ENCODE results near the gene CTXND1. TPM values are rescaled to one million over a fixed set of nuclear protein-coding genes. Genes with fewer than 3 reads are reported as not detected.

CTXND1 gene
- total RNA-seq, 1 donor from 2014 or later, result 0.49 TPM

DNA sequence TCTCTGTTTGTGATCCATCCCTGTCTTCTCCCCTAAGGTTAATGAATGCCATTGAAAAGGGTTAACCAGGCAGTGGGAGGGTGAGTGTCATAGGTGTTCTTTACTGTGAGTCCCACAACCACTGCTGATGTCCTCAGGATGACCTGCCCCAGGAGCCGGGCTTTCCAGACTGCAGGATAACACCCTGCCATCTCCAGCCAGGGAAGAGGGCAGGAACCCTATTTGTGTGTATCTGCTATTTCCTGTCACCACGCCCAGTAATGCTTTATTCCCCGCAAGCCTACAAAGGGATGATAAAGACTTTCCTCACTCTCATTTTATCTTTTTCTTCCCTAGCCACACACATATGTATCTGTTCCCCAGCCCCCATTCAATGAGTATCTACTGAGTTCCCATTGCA is 15.6 kb upstream of the CTXND1 start:
- Histone ChIP-seq H3K9me3 (no peaks in the 10 kb centered on the region), H3K27me3 (no peaks in the 10 kb centered on the region), H3K4me1 (no peaks in the 10 kb centered on the region), H3K36me3 (no peaks in the 10 kb centered on the region), H3K4me3 (no peak overlapping the region), H3K27ac (no peak overlapping the region)
- intact Hi-C loops (cut with DNase I), result no loop called here
- TF ChIP-seq POLR2AphosphoS5 (IDR thresholded peaks at IDR 0.05; ENCODE audit: insufficient read depth in 1 of 2, low read depth in 1 of 2), result no peak
- no peak for TF ChIP-seq POLR2A (IDR thresholded peaks at IDR 0.05)
- TF ChIP-seq CTCF (IDR thresholded peaks at IDR 0.05), result no peak
- peak in 1 of 2 donors; percentile 55 for DNase-seq (ENCODE audit: extremely low spot score in 2 of 2)

- H3K4me1 ChIP-seq, result no peaks in the 10 kb centered on the region
- H3K36me3 ChIP-seq, result no peaks in the 10 kb centered on the region
- no peak overlapping the region for H3K4me3 ChIP-seq
- H3K9me3 ChIP-seq, result no peaks in the 10 kb centered on the region
- no peaks in the 10 kb centered on the region for H3K27me3 ChIP-seq
- no peak overlapping the region for H3K27ac ChIP-seq
- no peak for DNase-seq (ENCODE audit: extremely low spot score in 2 of 2)
- intact Hi-C loops (cut with DNase I), result no loop called here
- TF ChIP-seq CTCF (IDR thresholded peaks at IDR 0.05) (no peak), POLR2AphosphoS5 (IDR thresholded peaks at IDR 0.05; ENCODE audit: insufficient read depth in 1 of 2, low read depth in 1 of 2) (no peak), POLR2A (IDR thresholded peaks at IDR 0.05) (no peak)
Observed at GRCh38 chr15:80266745-80267144, 14.7 kb upstream of the CTXND1 start.

DNA sequence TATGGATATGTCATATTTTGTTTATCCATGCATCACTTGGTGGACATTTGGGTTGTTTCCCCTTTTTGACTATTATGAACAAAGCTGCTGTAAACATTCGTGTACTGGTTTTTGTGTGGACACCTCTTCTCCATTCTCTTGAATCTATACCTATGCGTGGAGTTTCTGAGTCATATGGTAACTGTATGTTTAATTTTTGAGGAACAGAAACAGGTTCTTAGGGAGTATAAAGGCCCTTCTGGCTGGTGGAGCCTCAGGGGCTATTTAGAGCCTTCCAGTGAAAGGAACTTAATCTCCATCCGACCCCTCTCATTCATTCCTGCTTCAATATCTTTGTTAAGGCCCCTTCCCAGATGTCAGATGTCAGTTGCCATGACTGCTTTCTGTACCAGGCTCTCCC is 14.1 kb upstream of the CTXND1 start:
- Histone ChIP-seq H3K36me3 (no peaks in the 10 kb centered on the region), H3K27me3 (no peaks in the 10 kb centered on the region), H3K4me1 (no peaks in the 10 kb centered on the region), H3K9me3 (no peaks in the 10 kb centered on the region), H3K27ac (no peak overlapping the region), H3K4me3 (no peak overlapping the region)
- TF ChIP-seq POLR2AphosphoS5 (IDR thresholded peaks at IDR 0.05; ENCODE audit: insufficient read depth in 1 of 2, low read depth in 1 of 2) (no peak), CTCF (IDR thresholded peaks at IDR 0.05) (no peak), POLR2A (IDR thresholded peaks at IDR 0.05) (no peak)
- intact Hi-C loops (cut with DNase I), result no loop called here
- DNase-seq (ENCODE audit: extremely low spot score in 2 of 2), result no peak

DNA sequence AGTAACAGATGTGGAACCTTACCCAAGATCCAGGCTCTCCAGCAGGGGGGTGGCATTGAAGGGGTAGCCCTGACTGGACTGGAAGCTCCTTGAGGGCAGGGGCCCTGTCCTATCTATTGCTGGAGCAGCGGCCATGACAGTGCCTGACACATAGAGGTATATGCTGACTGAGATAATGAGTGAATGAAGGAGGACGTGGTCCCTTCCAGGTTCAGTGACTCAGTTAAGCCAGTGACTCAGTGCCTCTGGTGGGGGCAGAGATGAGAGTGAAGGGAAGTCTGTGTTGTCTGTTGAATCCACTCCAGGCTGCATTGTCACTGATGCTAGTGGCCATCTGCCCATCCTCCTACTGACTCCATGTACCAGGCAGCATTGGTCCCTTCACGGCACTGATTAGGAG is 13.0 kb upstream of the CTXND1 start:
- H3K36me3 ChIP-seq, result no peaks in the 10 kb centered on the region
- no peak overlapping the region for H3K4me3 ChIP-seq
- H3K27me3 ChIP-seq, result no peaks in the 10 kb centered on the region
- no peaks in the 10 kb centered on the region for H3K4me1 ChIP-seq
- H3K27ac ChIP-seq, result no peak overlapping the region
- TF ChIP-seq POLR2A (IDR thresholded peaks at IDR 0.05), result no peak
- no peak for TF ChIP-seq POLR2AphosphoS5 (IDR thresholded peaks at IDR 0.05; ENCODE audit: insufficient read depth in 1 of 2, low read depth in 1 of 2)
- TF ChIP-seq CTCF (IDR thresholded peaks at IDR 0.05), result no peak
- H3K9me3 ChIP-seq, result no peaks in the 10 kb centered on the region
- no peak for DNase-seq (ENCODE audit: extremely low spot score in 2 of 2)
- intact Hi-C loops (cut with DNase I), result no loop called here

- H3K27me3 ChIP-seq, result no peaks in the 10 kb centered on the region
Observed at GRCh38 chr15:80264031-80264430, 12.0 kb upstream of the CTXND1 start.

More at GRCh38 chr15:80264031-80264430, 12.0 kb upstream of the CTXND1 start:
- DNase-seq (ENCODE audit: extremely low spot score in 2 of 2), result no peak
- H3K9me3 ChIP-seq, result no peaks in the 10 kb centered on the region
- no peak for TF ChIP-seq POLR2A (IDR thresholded peaks at IDR 0.05)
- TF ChIP-seq CTCF (IDR thresholded peaks at IDR 0.05), result no peak
- no peak for TF ChIP-seq POLR2AphosphoS5 (IDR thresholded peaks at IDR 0.05; ENCODE audit: insufficient read depth in 1 of 2, low read depth in 1 of 2)
- intact Hi-C loops (cut with DNase I), result no loop called here
- H3K4me3 ChIP-seq, result no peak overlapping the region
- H3K27ac ChIP-seq, result no peak overlapping the region
- H3K36me3 ChIP-seq, result no peaks in the 10 kb centered on the region
- H3K4me1 ChIP-seq, result no peaks in the 10 kb centered on the region
